Measurements from ENCODE around the gene COL11A2.

The COL11A2 gene

DNA sequence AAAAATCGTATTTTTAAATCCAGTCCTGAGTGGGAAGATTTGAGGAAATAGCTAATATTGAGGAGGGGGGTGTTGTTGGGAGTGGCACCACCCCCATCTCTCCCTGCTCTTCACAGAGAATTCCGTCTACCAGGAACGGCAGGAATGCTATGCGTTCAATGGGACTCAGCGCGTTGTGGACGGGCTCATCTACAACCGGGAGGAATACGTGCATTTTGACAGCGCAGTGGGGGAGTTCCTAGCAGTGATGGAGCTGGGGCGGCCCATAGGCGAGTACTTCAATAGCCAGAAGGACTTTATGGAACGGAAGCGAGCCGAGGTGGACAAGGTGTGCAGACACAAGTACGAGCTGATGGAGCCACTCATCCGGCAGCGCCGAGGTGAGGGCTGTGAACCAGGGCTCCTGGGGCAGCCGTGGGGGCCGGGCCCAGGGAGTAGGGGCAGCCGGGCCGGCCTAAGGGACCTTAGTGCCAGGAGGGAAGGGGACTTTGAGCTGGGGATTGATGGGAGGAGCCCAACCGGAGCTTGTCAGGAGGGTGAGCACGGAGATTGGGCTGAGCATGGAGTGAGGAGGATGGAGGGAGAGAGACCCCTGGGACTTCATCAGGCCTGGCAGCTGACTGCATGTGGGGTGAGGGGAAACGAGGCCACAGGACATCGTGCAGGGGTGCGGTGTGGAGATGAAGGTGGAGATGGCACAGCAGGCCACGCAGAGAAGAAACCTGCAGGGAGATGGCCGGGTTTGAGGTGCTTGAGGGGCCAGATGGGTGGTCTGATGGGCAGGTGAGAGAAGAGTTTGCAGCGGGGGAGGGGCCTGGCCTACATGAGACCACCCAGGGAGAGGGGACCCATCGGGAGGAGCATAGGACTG is 75.2 kb downstream of the COL11A2 start:
- DNase-seq (ENCODE audit: low spot score) = no peak

DNA sequence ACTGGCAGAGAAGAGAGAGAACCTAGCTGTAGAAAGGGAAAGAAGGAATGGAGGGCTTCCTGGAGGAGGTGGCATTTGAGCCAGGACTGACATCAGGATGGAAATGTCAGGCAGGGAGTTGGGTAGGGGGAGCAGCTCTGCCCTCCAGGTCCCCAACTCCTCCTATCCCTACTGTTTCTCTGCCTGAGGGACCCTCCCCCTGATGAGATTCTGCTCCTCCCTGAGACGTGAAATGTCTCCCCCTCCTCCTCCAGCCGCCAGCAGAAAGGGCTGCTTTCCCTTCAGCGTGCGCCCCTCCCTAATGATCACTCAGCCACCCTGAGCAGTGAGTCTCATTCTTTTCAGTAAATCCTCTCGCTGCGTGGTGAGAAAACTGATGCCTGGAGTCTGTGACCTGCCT is 75.8 kb downstream of the COL11A2 start:
- no peak for DNase-seq (ENCODE audit: low spot score)

DNA sequence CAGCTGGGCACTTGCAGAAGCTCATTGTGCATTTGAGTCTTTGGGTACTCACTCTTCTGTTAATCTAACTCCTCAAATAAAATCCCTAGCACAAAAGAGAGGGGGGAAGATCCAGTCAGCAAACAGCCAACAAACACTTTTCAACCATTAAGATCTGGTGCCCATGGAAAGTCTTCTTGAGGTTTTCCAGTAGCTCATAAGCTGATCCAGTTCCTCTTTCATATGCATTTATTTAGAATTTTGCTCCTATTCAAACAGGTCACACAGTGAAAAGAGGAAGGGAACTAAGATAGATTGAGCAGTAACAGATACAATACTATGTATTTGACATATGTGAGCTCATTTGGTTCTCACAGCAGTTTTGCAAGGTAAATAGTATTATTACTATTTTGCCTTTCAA is 77.9 kb downstream of the COL11A2 start:
- DNase-seq (ENCODE audit: low spot score) = no peak

DNA sequence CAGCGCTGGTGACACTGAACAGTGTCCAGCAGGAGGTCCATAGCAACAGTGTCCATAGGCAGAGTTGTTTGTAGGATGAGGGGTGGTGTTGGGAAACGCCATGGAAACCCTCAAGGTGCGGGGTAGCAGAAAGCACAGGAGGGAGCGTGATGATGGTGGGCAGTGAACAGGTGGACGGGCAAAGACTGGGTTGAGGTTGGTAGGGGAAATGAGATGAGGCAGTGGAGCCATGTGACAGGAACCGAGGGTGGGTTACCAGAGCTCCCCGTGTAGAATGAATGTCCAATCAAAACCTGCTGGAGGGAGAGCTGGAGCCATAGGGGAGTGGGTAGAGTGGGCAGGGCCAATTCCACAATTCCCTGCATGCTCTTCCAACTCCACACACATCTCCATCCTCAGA is 78.5 kb downstream of the COL11A2 start:
- DNase-seq (ENCODE audit: low spot score) = no peak

Data from AG08396 (cell line).